ENCODE data around the gene SPRR2F.

Gene SPRR2F

GRCh38 chr1:153094426-153094825, 18.9 kb downstream of the SPRR2F start, which contains the start of gene SPRR2E:
TSS of gene SPRR2E (minus strand) at chr1:153094526. CDS start at chr1:153093751, 775 bp downstream.
- TF ChIP-seq CTCF (IDR thresholded peaks at IDR 0.05; ENCODE audit: insufficient read depth, low read length, missing control alignments) = no peak
- POLR2A ChIA-PET = no interaction called here
- no peak for DNase-seq (ENCODE audit: low read depth, low spot score)
- no peak within 1 kb of the TSS for H3K4me3 ChIP-seq (ENCODE audit: low read depth, low read length)
- CTCF ChIA-PET = no interaction called here

DNA sequence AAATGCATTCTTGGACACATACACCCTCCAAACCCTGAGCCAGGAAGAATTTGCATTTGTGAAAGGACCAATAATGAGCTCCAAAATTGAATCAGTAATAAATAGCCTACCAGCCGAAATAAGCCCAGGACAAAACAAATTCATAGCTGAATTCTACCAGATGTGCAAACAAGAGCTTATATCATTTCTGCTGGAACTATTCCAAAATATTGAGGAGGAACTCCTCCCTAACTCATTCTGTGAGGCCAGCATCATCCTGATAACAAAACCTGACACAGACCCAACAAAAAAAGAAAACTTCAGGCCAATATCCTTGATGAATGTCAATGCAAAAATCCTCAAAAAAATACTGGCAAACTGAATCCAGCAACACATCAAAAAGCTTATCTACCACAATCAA, 25.7 kb downstream of the SPRR2F start:
- no peak for TF ChIP-seq CTCF (IDR thresholded peaks at IDR 0.05; ENCODE audit: insufficient read depth, low read length, missing control alignments)
- H3K4me3 ChIP-seq (ENCODE audit: low read depth, low read length) = no peak overlapping the region
- ChIA-PET CTCF (no interaction called here), POLR2A (no interaction called here)
- no peak for DNase-seq (ENCODE audit: low read depth, low spot score)

GRCh38 chr1:153081736-153082135, 31.6 kb downstream of the SPRR2F start:
- ChIA-PET CTCF (no interaction called here), POLR2A (no interaction called here)
- TF ChIP-seq CTCF (IDR thresholded peaks at IDR 0.05; ENCODE audit: insufficient read depth, low read length, missing control alignments) = no peak
- no peak overlapping the region for H3K4me3 ChIP-seq (ENCODE audit: low read depth, low read length)
- no peak for DNase-seq (ENCODE audit: low read depth, low spot score)

- TF ChIP-seq CTCF (IDR thresholded peaks at IDR 0.05; ENCODE audit: insufficient read depth, low read length, missing control alignments) = no peak
- ChIA-PET CTCF (no interaction called here), POLR2A (no interaction called here)
- no peak for DNase-seq (ENCODE audit: low read depth, low spot score)
- H3K4me3 ChIP-seq (ENCODE audit: low read depth, low read length) = no peak overlapping the region
Measured at GRCh38 chr1:153072806-153073726, 40.2 kb downstream of the SPRR2F start.

DNA sequence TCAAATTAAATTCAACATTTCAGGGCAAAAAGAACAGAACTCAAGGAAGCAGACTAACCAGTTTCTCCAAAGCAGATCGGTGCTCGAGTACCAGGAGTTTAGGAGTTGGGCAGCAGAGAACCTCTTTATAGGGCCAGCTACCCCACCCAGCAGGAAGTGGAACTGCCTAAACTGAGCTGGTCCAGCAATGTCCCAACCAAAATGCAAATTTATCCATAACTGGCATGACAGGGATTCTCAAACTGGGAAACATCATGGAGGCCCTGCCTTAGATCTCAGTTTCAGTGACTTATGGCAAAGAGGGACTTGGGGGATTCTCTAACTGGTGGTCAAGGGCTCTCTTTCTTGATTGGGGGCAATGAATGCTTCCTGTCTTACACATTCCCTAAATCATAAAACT, 41.8 kb downstream of the SPRR2F start, which contains the start of gene SPRR2B:
Gene SPRR2B, minus strand, starts transcription at position 101 of the 400 bp plus-strand sequence. CDS start 772 bp downstream, outside the sequence.
- ChIA-PET POLR2A (no interaction called here), CTCF (no interaction called here)
- no peak within 1 kb of the TSS for H3K4me3 ChIP-seq (ENCODE audit: low read depth, low read length)
- no peak for TF ChIP-seq CTCF (IDR thresholded peaks at IDR 0.05; ENCODE audit: insufficient read depth, low read length, missing control alignments)
- no peak for DNase-seq (ENCODE audit: low read depth, low spot score)

- ChIA-PET CTCF (no interaction called here), POLR2A (no interaction called here)
- no peak for TF ChIP-seq CTCF (IDR thresholded peaks at IDR 0.05; ENCODE audit: insufficient read depth, low read length, missing control alignments)
- DNase-seq (ENCODE audit: low read depth, low spot score) = no peak
- no peak overlapping the region for H3K4me3 ChIP-seq (ENCODE audit: low read depth, low read length)
Measured at GRCh38 chr1:153070243-153070642, 43.1 kb downstream of the SPRR2F start.

Data from AG04449 (cell line).